GM10248 (cell line): ENCODE measurements around the gene CAMP.
"Not testable (repeated sequence)": the region's sequence is repeated elsewhere in the genome, so short reads cannot be mapped to it uniquely, and the experiment has no call there.

Experiments used
- CTCF ChIA-PET: fragments of 300-600 bp; sonication (Branson Sonifier 250); formaldehyde crosslinking; extraction: SDS; loops from one replicate; lab custom pipeline; 2021; ENCODE audit warnings: antibody characterized with exemption; lab: Yijun Ruan, JAX
- POLR2A ChIA-PET: fragments of 350-650 bp; sonication (Branson Sonifier 250); formaldehyde crosslinking; extraction: SDS; loops from one replicate; lab custom pipeline; 2020; ENCODE audit warnings: antibody characterized with exemption; lab: Yijun Ruan, JAX
- DNase-seq: peaks from one replicate; pipeline ENCODE4 v3.0.0; 2012; ENCODE audit errors: extremely low spot score
- CTCF ChIP-seq: IDR thresholded peaks from 2 replicates; pipeline ENCODE4 v1.5.1; 2012; ENCODE audit warnings: mild to moderate bottlenecking, low read depth; ENCODE audit errors: extremely low read depth, missing control alignments, control extremely low read depth

Gene CAMP

GRCh38 chr3:48268381-48268935 is 45.2 kb downstream of the CAMP start:
- no peak for TF ChIP-seq CTCF
- CTCF ChIA-PET: interaction anchor here (0.9 to 14.0 kb wide), 8 partner anchors 9 to 367 kb away, joined by 3 to 308 read pairs (median 7); partner anchors contain the start of genes SLC26A6 and ZNF589
- POLR2A ChIA-PET: interaction anchor here (0.5 to 1.2 kb wide), 3 partner anchors 63 to 366 kb away, joined by 3 to 6 read pairs (median 4); no protein-coding TSS in a partner anchor
- DNase-seq: no peak

- TF ChIP-seq CTCF: no peak
- ChIA-PET CTCF (interaction anchor here (0.9 to 14.0 kb wide), 10 partner anchors 15 to 288 kb away, joined by 3 to 308 read pairs (median 4); partner anchors contain the start of genes PFKFB4 and ZNF589), POLR2A (interaction anchor here (1.2 kb wide), 1 partner anchor 167 kb away, joined by 4 read pairs; no protein-coding TSS in a partner anchor)
- DNase-seq: no peak
These were observed 45.8 kb downstream of the CAMP start for GRCh38 chr3:48268936-48269561.

GRCh38 chr3:48269592-48269991 is 46.3 kb downstream of the CAMP start:
- TF ChIP-seq CTCF: no peak
- POLR2A ChIA-PET: no interaction called here
- DNase-seq: no peak
- CTCF ChIA-PET: interaction anchor here (0.5 to 14.0 kb wide), 9 partner anchors 15 to 287 kb away, joined by 3 to 308 read pairs (median 3); partner anchors contain the start of genes PFKFB4 and ZNF589

GRCh38 chr3:48270306-48270705 is 47.0 kb downstream of the CAMP start:
- POLR2A ChIA-PET: no interaction called here
- CTCF ChIA-PET: interaction anchor here (0.5 to 14.0 kb wide), 6 partner anchors 16 to 287 kb away, joined by 3 to 308 read pairs (median 3); partner anchors contain the start of genes PFKFB4 and ZNF589
- TF ChIP-seq CTCF: no peak
- DNase-seq: no peak

GRCh38 chr3:48271223-48271622 is 47.9 kb downstream of the CAMP start:
- DNase-seq, POLR2A ChIA-PET: not testable (repeated sequence)
- CTCF ChIA-PET: interaction anchor here (1.2 to 14.0 kb wide), 6 partner anchors 17 to 164 kb away, joined by 3 to 308 read pairs (median 14); no protein-coding TSS in a partner anchor

- CTCF ChIA-PET: interaction anchor here (0.7 to 14.0 kb wide), 7 partner anchors 18 to 168 kb away, joined by 3 to 308 read pairs (median 4); partner anchors contain the start of genes CCDC51 and TMA7
- POLR2A ChIA-PET: no interaction called here
- DNase-seq: no peak
- TF ChIP-seq CTCF: no peak
These were observed 48.6 kb downstream of the CAMP start for GRCh38 chr3:48271763-48272498.
